GM19455 (cell line): ENCODE results near the gene CDK10.

Experiments used
- ATAC-seq: cut with Tn5 transposase; IDR thresholded peaks from one replicate; pipeline ENCODE4 v1.9.1; 2021; ENCODE audit not compliant: unreplicated experiment

Gene CDK10

DNA sequence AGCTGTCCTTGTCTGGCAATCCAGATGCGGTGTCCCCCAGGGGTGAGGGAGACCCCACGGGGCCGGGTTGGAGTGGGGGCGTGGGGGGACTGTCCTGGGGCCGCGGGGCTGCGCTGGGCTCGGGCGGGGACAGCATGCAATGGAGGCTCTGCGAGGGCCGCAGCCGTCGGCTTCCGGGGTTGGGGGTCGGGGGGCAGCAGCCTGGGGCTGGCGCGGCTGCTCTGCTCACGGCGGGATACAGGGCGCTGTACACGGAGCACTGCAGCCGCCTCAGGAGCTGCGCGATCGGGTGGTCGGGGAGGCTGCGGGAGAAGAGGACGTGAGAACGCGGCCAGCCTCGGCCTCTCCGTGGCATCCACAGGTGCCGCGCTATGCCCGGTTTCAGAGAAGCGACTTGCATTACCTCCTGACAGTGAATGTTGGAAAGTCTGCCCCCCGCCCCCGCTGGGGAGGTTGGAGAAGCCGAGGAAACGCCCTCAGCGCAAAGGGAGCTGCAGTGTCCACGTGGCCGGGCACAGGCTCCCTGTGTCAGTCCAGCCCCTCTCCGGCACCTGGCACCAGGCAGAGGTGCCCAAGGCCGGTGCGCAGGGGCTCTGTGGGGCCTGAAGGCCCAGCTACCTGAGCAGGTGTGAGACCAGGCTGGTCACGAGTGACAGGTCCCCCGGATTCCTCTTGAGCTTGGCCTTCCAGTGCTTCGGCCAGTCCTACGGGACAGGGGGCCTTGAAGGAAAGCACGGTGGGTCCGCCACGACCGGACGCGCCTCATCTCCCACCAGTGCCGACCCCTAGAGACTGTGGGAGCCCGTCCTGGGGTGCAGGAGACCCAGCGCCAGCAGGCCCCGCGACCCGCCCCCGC, 24.4 kb downstream of the CDK10 start:
- ATAC-seq: no peak

DNA sequence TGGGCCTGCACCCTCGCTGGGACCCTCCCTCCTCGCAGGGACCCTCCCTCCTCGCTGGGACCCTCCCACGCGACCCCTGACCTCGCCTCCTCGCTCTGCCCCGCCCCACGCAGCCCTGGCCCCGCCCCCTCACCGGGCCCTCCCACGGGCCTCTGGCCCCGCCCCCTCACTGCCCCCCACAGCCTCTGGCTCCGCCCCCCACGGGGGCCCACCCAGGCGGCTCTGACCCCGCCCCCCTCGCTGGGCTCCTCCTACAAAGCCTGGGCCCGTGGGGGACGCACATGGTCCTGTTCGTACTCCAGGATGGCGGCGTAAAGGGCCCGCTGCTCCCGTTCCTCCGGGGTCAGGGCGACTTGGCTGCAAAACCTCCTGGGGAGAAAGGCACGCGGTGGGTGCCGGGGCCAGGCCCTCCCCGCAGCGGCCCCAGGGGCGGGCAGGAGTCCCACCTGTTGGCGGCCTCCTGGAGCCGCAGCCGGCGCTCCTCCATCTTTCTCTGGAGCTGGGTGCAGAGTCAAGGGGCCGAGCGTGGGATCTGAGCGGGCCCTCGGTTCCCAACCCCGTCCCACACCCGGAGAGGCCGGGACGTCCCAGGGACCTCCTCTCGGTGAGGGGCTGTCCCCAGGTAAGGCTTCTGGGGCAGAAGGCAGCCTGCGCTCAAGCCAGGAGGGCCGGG, 25.2 kb downstream of the CDK10 start:
- peak; percentile 50 for ATAC-seq

DNA sequence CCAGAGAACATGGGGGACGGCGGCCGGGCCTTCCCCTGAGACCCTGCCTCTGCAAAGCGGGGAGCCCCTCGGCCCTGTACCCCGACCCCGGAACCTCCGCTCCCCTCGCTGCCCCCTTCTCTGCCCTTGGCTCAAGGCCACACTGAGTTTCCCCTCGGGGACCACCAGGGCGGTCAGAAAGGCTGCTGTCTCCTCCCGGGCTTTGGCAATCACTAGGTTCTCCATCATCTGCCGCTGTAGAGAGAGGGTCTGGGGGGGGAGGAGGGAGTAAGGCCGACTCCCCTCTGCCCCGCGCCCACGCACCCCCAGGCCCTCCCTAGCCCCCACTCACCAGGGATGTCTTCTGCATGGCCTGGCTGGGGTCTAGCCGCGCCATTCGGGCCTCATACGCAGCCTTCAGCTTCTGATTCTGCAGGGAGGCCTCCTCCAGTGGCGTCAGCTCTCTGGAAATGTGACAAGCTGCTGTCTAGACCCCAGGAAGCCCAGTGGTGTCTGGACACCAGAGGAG, 25.8 kb downstream of the CDK10 start:
- ATAC-seq: no peak

DNA sequence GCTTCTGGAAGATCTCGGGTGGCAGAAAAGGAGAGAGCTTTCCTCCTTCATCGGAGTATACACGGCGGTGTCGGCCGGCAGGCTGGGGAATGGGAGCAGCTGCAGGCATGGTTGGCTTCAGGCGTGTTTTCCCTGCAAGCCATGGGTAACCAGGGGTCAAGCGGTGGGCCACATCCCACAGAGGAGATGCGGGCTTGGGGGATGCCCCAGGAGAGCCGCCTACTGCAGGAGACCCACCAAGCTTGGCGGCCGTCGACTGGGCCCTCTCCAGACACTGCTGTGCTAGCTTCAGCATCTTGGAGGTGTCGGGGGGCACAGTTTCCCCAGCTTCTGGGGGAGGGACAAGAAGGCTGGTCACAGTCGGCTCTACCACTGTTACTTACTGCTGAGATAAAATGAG, 30.0 kb downstream of the CDK10 start:
- no peak for ATAC-seq

DNA sequence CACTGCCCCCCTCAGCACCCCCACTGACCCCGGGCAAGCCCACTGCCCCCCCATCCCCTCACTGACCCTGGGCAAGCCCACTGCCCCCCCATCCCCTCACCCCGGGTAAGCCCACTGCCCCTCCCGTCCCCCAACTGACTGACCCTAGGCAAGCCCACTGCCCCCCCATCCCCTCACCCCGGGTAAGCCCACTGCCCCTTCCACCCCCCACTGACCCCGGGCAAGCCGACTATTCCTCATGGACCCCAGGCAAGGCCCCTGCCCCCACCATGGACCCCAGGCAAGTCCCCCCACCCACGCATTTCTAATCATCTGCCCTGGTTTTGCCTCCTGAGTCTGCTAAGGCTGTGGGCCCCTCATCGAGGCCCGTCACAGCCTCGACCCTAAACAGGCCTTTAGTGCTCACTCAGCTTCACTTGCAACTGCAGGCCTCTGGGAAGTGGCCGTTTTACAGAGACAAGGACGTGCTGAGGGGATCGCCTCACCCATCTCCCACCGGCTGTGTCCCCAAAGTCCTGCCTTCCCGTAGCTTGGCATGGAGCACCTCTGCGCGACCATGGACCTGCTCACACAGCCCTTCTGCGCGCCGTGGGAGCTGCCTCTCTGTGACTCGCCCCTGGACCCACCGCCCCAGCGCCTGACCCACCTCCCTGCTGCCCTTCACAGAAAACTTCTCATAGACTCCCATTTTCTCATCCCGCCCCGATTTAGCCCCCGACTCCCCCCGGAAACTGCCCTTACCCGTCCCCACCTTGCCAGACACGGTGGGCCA, 30.6 kb downstream of the CDK10 start:
- no peak for ATAC-seq

DNA sequence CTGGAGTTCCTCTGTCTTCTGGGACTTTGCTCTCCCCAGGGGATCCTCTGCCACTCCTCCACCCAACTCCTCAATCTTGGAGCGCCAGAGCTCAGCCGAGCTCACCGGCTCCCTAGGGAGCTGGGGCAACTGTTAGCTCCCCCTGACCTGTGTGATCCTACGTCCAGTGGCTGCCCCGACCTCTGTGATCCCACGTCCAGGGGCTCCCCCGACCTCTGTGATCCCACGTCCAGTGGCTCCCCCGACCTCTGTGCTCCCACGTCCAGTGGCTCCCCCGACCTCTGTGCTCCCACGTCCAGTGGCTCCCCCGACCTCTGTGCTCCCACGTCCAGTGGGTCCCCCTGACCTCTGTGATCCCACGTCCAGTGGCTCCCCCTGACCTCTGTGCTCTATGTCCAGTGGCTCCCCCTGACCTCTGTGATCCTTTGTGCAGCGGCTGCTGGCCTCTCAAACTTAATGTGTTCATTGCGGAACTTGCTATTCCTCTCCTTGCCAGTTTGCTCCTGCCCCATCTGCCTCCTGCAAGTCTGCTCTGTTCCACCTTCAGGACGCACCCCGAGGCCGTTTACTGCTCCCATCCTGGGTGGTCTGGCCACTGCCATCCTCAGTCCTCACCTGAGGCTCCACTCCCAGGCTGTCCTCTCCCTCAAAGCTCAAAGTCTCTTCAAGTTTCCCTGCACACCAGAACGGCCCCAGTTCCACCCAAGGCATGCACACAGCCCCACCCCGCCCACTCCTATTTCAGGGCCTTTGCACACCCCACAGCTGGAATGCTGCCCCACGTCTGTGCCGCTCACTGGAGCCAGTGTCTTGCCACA, 31.4 kb downstream of the CDK10 start:
- no peak for ATAC-seq

DNA sequence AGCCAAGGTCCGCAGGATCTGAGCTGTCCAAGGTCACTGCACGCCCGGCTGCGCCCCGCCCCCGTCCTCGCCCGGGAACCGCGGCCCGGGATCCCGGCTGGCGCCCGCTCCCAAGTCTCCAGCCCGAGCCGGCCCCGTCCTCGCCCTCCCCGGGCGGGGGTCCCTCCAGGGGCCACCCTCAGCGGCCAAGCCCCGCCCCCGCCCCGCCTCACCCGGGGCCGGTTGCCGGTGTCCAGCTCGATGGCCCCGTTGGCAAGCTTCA, 34.0 kb downstream of the CDK10 start:
- ATAC-seq: peak; percentile 14

DNA sequence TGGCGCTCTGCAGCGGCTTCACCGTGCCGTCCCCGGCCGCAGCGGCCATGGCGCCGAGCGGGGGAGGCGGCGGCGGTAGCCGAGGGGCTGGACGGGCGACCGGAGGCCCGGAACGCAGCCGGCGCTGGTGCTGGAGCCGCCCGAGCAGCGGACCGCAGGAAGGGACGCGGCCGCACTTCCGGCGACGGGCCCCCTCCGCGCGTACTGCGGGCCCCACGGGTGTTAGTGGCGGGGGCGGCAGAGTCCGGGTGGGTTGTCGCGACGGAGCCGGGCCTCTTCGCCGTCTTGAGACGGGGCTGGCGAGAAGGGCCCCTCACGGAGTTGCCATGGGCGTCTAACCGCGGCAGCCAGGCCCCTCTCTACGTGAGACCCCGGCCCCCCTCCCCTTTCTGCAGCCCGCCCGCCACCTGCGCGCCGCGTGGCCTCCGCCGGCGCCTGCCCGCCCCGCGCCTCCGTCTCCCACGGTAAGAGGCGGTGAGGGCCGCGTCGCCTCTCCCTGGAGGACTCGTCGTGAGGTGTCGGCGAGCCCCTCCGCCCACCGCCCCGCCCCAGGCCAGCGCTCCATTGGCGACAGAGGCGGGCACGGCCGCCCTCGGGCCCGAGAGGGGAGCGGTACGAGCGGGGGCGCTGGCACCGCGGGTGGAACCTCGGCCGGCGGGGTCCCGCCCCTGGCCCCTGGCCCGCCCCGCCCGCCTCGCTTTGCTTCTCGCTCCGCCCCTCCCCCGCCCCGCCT, 34.5 kb downstream of the CDK10 start, which contains the start of the genes VPS9D1 and ZNF276:
VPS9D1 (minus strand) TSS at position 86 of the 733 bp plus-strand sequence; CDS start at position 49, 37 bp downstream.
ZNF276 (plus strand) TSS at position 725 of the 733 bp plus-strand sequence. CDS start 104 bp downstream, outside the sequence.
- peak; percentile 52 for ATAC-seq

DNA sequence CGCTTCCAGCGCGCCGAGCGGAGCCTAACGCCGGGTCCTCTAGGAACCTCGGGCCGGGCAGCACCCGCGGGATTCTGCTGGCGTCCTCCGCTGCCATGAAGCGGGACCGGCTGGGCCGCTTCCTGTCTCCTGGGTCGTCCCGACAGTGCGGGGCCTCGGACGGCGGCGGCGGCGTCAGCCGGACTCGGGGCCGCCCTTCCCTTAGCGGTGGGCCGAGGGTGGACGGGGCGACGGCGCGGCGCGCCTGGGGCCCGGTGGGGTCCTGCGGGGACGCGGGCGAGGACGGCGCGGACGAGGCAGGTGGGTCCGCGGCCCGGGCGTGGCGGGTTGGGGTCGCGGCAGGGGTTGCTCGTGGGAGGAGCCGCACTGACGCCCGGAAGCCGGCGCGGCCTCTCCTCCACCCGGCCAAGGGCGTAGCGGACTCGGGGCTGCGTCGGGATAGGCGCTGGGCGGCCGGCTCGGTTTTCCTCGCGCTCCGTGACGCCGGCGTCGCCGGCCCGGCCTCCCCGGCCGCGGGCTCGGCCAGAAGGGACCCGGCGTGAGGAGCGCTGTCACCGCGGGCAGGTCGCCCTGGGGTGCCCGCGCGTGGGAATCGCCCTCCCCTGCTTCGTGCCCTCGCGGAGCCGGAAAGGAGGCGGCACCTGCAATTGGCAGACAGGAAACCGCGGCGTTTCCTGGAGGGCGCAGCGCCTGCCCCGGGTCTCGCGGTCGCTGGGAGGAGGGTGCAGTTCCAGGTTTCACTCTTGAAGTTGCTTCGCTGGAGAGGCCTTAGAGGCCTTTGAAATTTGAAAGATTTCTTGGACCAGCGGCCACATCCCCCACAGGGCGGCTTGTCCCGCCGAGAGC, 35.3 kb downstream of the CDK10 start:
- ATAC-seq: peak; percentile 29

DNA sequence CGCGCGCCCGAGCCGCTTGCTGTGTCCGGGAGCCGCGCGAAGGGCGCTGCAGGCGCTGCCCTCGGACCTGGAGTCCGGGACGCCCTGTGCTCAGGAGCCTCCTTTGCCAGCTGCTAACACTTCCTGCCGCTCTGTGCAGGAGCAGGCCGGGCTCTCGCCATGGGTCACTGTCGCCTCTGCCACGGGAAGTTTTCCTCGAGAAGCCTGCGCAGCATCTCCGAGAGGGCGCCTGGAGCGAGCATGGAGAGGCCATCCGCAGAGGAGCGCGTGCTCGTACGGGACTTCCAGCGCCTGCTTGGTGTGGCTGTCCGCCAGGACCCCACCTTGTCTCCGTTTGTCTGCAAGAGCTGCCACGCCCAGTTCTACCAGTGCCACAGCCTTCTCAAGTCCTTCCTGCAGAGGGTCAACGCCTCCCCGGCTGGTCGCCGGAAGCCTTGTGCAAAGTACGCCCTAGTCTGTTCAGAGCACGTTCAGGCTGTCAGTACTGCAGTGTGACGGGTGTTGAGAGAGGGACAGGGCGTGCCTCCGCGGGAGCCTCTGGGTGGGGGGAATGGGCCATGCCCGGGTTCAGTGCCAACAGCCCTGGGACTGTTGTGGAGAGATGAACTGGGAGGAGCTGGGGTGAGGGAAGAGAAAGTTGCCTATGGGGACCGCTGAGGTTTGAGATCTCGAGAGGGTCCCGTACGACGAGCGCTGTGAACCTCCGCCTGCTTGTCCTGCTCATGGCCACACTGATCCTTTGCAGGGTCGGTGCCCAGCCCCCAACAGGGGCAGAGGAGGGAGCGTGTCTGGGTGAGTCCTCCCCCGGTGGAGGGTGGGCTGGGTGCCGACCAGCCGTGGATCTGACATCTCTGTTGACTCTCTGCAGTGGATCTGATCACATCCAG, 36.1 kb downstream of the CDK10 start:
- no peak for ATAC-seq

DNA sequence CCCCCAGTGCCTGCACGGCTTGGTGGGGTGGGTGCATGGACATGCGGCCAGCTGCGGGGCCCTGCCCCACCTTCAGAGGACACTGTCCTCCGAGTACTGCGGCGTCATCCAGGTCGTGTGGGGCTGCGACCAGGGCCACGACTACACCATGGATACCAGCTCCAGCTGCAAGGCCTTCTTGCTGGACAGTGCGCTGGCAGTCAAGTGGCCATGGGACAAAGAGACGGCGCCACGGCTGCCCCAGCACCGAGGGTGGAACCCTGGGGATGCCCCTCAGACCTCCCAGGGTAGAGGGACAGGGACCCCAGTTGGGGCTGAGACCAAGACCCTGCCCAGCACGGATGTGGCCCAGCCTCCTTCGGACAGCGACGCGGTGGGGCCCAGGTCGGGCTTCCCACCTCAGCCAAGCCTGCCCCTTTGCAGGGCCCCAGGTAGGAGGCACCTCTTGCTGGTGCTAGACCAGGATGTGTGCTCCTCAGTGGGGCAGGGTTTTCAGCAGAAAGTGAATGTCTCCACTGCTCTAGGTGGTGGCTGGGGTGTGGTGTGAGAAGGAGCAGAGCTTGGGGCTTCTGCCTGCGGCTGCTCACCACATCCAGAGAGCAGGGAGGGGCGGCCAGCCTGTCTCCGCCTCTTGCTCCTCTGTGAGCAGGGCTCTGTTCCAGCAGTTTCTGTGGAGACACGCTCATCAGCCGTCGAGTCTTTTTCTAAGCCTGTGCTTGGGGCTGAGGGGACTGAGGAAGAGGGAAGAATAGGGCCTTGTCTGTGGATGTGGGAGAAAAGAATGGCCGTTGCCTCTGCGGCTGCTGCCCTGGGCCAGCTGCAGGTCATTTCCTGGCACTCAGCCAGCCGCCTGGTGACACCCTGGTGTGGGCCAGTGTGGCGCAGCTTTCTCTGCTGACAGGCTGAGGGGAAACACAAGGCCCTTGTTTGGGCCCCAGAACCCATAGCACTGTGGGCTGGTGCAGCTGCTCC, 37.1 kb downstream of the CDK10 start:
- ATAC-seq: no peak

DNA sequence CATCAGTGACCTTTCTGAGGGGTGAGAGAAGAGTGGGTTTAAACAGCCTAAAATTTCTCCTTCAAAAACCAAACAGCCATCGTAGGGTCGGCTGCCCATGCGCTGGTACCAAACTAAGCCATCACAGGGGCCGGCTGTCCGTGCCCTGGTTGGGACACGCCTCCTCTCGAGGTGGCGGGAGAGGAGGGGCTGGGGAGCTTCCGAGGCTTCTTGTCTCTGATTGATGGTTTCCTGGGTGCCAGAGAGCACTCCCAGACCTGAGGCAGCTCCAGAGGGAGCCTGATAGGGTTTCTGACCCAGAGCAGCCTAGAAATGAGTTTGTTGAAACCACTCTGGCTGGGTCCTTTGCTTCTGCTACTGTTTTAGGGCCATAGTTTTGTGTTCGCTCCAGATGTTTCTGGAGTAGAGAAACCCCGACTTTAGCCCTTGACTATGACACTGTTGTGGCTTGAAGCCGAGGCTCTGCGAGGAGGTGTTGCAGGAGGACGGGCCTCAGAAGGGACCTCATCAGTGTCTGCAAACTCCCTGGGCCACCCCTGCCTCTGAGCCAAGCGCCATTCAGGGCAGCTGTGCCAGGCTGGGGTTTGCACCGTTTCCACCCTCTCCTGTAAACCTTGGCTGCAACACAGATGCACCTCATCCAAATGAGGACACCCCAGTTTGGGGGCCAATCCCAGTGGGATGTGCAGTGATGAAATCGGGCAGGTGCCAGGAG, 41.1 kb downstream of the CDK10 start:
- no peak for ATAC-seq

DNA sequence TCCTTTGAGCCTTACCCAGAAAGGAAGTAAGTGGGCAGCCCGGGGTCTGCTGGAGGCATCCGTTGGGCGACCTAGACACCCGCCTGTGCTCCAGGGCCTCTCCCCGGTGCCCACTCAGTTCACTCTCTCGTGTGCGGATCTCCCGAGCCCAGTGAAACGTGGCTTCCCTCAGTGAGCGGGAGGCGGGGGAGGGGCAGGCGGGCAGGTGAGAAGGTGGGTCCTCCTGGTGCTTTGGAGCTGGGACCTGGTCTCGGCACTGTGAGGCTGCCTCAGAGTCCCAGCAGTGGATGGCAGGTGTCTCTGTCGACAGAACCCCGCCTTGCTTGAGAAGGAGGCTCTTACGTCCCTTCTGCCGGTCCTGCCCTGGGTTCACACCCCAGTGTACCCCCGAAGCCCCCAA, 42.8 kb downstream of the CDK10 start:
- no peak for ATAC-seq

DNA sequence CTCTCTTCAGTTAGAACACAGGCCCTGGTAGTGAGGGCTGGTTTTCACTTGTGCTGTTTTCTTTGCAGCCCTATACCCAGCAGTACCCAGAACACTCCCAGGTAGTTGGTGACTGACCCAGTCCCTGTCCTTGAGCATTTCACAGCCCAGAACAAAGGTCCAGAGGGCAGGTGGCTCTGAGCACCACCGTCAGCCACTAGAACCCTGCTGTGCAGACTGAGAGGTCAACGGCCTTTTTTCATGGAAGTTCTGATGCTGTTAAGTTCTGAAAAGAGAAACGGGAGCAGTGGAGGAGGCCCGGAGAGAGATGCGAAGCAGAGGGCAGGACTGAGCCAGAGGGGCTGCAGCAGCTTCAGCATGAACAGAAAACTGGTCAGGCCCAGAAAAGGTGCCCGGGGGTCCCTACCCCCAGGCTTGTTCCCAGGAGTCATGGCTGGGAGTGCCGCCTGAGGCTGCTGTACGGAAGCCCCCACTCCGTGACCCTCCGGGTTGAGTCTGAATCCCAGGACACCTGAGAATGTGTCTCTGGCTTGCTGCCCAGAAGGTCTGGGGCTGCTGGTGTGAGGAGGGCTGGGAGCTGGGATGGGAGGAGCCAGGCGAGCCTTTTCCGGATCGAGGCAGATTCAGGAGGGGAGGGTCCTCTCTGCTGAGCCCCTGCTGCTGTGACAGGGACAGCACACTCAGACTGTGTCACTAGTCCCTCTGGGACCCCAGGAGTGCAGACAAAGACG, 43.5 kb downstream of the CDK10 start:
- ATAC-seq: no peak

DNA sequence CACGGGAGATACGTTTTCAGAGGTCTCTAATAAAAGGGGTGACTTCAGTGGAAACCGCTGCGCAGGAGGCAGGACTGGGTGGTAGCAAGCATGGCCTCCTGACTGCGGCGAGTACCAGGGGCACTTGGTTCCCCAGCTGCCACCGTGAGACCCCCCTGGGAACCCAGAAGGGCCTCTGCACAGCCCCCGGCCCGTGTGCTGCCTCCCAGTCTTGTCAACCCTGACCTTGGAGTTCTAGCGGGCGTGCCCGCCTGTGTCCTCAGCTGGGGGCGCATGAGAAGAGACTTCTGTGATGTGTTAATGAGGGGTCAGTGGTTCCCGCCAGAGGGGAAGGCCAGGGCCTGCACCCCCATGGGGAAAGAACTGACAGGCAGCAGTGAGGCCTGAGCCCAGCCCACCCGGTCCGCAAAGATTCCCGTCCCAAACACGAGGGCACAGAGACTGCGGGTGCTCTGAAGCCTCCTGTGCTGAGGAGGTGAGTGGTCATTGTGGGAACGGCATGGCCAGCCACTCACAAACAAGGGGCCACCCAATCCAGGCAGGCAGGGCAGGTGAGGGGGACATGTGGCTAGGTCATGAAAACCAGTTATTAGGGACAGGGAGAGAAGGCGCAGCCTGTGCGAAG, 44.2 kb downstream of the CDK10 start:
- ATAC-seq: no peak
